Activated naive CD4-positive, alpha-beta T cell treated with anti-CD3 and anti-CD28 coated beads for 36 hours (primary cell): Measurements from ENCODE around the gene MFAP3. TPM values are rescaled to one million over a fixed set of nuclear protein-coding genes. Genes with fewer than 3 reads are reported as not detected.
"Not testable (repeated sequence)": the region's sequence is repeated elsewhere in the genome, so short reads cannot be mapped to it uniquely, and the experiment has no call there.

Experiments
- CTCF ChIA-PET: fragments of 350-600 bp; sonication (Branson Sonifier 250); formaldehyde crosslinking; loops from one replicate; lab custom pipeline; 2021; ENCODE audit warnings: antibody characterized with exemption; lab: Charles Lee
- DNase-seq: peaks from one replicate; pipeline ENCODE4 v3.0.0-alpha.2; 2020
- H3K27ac Mint-ChIP-seq: one replicate; pipeline ENCODE4 v1.8.0; 2021; ENCODE audit warnings: mild to moderate bottlenecking, mixed read lengths
- H3K27me3 Mint-ChIP-seq: one replicate; pipeline ENCODE4 v1.8.0; 2021; ENCODE audit warnings: low read depth, mixed read lengths
- H3K36me3 Mint-ChIP-seq: one replicate; pipeline ENCODE4 v1.8.0; 2021; ENCODE audit warnings: low read depth, mixed read lengths
- H3K4me1 Mint-ChIP-seq: one replicate; pipeline ENCODE4 v1.8.0; 2021; ENCODE audit warnings: low read depth, mixed read lengths
- H3K4me3 Mint-ChIP-seq: one replicate; pipeline ENCODE4 v1.8.0; 2021; ENCODE audit warnings: mild to moderate bottlenecking, moderate library complexity, mixed read lengths
- H3K9me3 Mint-ChIP-seq: one replicate; pipeline ENCODE4 v1.8.0; 2021; ENCODE audit warnings: mixed read lengths
- intact Hi-C: fragments of 100-400 bp; cut with micrococcal nuclease; formaldehyde crosslinking; loops from one replicate; pipeline ENCODE4 v1.15.1; 2023
- total RNA-seq, 2 experiments: library from RNA; stranded (reverse); gene quantifications; one replicate each; pipeline ENCODE4 v1.2.3, GENCODE V29; 2021

MFAP3 gene
- 1 to 10 TPM; 7.9 to 8.4 TPM for total RNA-seq

DNA sequence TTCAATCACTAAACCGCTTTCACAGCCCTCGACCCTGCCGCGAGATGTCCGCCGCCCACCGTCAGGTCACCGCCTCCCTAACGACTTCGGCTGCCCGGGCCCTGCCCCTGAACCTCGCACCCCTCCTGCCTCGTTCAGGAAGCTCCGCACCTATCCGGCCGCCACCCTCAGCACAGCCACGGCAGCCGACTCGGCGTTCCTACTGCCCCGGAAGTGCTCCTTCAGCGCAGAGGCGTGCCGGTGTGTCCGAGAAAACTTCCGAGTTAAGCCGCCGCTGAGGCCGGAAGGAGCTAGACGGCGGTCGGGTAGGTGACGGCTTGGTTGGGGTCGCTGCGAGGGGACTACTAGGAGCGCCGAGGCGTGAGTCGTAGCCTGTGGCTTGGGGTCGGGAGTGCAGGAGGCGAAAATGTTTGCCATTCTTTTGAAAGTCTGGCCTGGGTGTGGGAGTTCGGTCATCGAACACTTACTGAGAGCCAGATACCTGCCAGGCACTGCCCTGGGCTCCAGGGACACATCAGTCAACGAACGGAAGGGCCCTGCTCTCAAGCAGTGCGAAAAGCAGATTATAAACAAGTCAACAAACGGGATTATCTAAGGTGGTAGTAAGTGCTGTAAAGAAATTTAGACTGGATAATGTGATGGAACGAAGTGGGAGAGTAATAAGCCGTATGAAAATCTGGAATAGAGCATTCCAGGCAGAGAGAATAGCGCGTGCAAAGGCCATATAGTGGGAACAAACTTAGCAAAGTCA, at the start of gene MFAP3, which contains the start of gene FAM114A2:
MFAP3 (plus strand) TSS at position 261 of the 751 bp plus-strand sequence. CDS start 10,756 bp downstream, outside the sequence.
FAM114A2 (minus strand) TSS at position 204 of the 751 bp plus-strand sequence. CDS start 3,957 bp downstream, outside the sequence.
- CTCF ChIA-PET: interaction anchor here (0.7 kb wide), 1 partner anchor 36 kb away, joined by 3 read pairs; no protein-coding TSS in a partner anchor
- no peaks in the 10 kb centered on the region for H3K9me3 Mint-ChIP-seq

DNA sequence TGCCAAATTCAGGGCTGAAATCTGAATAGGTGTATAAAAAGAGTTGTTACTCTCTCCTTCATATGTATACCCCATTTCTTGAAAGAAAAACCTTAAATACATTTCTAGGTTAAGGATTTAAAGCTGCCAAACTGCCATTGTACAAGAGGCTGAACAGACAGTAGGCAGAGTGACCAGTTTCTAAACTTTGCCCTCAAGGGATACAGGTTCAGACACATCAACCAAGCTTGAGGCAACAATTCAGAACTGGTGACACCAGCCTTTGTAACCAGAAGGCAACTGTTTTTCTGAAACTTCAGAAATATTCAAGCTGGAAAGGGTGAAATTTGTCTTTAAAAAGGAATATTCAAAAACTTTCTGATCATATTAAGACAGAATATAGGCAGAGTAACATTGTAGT, 47.6 kb upstream of the MFAP3 start:
- H3K36me3 Mint-ChIP-seq: peaks cover 14% of the 10 kb centered on the region
- no peaks in the 10 kb centered on the region for H3K4me1 Mint-ChIP-seq
- no peak overlapping the region for H3K27ac Mint-ChIP-seq
- CTCF ChIA-PET: interaction anchor here (0.6 to 1.0 kb wide), 3 partner anchors 16 to 289 kb away, joined by 3 to 4 read pairs (median 3); no protein-coding TSS in a partner anchor
- H3K27me3 Mint-ChIP-seq: no peaks in the 10 kb centered on the region
- DNase-seq: no peak
- intact Hi-C loops: no loop called here
- no peaks in the 10 kb centered on the region for H3K9me3 Mint-ChIP-seq
- no peak overlapping the region for H3K4me3 Mint-ChIP-seq

More for the DNA sequence above, at the start of gene MFAP3, which contains the start of gene FAM114A2:
- H3K4me3 Mint-ChIP-seq: peak within 1 kb of the TSS; percentile 95
- H3K27ac Mint-ChIP-seq: peak within 1 kb of the TSS; percentile 92
- peaks cover 5% of the 10 kb centered on the region for H3K36me3 Mint-ChIP-seq
- H3K4me1 Mint-ChIP-seq: peaks cover 44% of the 10 kb centered on the region
- intact Hi-C loops: loop anchor here (1.0 to 2.0 kb wide), 4 partner anchors 34 to 902 kb away; partner anchors contain the start of genes CNOT8, MRPL22 and SAP30L
- peak; percentile 93 for DNase-seq
- no peaks in the 10 kb centered on the region for H3K27me3 Mint-ChIP-seq

DNA sequence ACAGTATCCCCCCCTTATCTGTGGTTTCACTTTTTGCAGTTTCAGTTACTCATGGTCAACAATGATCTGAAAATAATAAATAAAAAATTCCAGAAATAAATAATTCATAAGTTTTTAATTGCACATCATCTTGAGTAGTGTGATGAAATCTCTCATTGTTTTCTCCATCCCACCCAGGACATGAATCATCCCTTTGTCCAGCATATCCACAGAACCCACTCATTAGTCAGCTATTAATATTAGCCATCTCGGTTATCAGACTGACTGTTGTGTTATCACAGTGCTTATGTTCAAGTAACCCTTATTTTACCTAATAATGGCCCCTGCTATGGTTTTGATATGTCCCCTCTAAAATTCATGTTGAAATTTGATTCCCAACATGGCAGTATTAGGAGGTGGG, 40.8 kb upstream of the MFAP3 start:
- Mint-ChIP-seq H3K27me3 (no peaks in the 10 kb centered on the region), H3K4me1 (no peaks in the 10 kb centered on the region), H3K9me3 (peaks cover 3% of the 10 kb centered on the region), H3K36me3 (peaks cover 46% of the 10 kb centered on the region), H3K4me3 (no peak overlapping the region), H3K27ac (no peak overlapping the region)
- no peak for DNase-seq
- intact Hi-C loops: no loop called here
- CTCF ChIA-PET: no interaction called here

DNA sequence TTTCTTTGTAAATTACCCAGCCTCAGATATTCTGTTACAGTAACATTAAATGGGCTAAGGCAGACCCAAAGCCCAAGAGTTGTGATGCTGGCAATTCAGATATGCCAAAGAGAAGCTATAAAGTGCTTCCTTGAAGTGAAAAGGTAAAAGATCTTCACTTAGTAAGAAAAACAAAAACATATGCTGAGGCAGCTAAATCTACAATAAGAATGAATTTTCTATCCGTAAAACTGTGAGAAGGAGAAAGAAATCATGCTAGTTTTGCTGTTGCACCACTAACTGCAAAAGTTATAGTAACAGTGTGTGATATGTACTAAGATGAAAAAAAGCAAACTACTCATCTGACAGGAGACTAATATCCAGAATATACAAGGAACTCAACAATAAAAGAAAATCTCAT, 40.0 kb upstream of the MFAP3 start:
- H3K4me3 Mint-ChIP-seq: no peak overlapping the region
- peaks cover 46% of the 10 kb centered on the region for H3K36me3 Mint-ChIP-seq
- H3K4me1 Mint-ChIP-seq: no peaks in the 10 kb centered on the region
- H3K27ac Mint-ChIP-seq: no peak overlapping the region
- intact Hi-C loops: no loop called here
- DNase-seq: no peak
- peaks cover 3% of the 10 kb centered on the region for H3K9me3 Mint-ChIP-seq
- CTCF ChIA-PET: interaction anchor here (1.4 kb wide), 1 partner anchor 24 kb away, joined by 4 read pairs; no protein-coding TSS in a partner anchor
- H3K27me3 Mint-ChIP-seq: no peaks in the 10 kb centered on the region

DNA sequence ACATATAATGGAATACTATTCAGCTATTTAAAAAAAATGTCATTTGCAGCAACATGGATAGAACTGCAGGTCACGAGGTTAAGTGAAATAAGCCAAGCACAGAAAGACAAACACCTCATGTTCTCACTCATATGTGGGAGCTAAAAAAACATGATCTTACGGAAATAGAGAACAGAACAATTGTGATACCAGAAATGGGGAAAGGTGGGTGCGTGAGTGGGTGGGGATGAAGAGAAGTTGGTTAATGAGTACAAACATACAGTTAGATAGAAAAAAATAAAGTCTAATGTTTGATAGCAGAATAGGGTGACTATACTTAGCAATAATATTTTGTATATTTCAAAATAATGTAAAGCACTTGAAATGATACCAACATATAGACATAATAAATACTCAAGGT, 38.8 kb upstream of the MFAP3 start:
- Mint-ChIP-seq H3K4me3 (no peak overlapping the region), H3K27ac (no peak overlapping the region), H3K9me3 (peaks cover 3% of the 10 kb centered on the region), H3K27me3 (no peaks in the 10 kb centered on the region), H3K4me1 (no peaks in the 10 kb centered on the region), H3K36me3 (peaks cover 44% of the 10 kb centered on the region)
- intact Hi-C loops: no loop called here
- CTCF ChIA-PET: interaction anchor here (1.4 kb wide), 1 partner anchor 25 kb away, joined by 4 read pairs; no protein-coding TSS in a partner anchor
- no peak for DNase-seq

DNA sequence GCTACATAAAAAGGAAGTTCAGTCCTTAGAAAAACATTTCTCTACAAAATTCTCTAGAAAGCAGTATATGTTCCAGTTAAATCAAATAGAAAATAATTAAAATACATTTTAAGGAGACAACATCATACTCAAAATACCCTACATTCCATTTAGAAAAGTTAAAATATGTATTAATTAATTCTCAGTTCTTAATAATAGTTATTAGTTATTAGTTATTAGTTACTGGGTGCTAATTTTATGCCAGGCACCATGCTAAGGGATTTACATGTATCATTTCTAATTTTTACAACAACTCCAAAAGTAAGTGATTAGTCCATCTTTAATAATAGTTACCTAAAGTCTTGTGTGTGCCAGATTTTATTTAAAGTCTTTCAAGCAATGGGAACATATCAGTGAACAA, 38.1 kb upstream of the MFAP3 start:
- H3K4me3 Mint-ChIP-seq: no peak overlapping the region
- no peaks in the 10 kb centered on the region for H3K27me3 Mint-ChIP-seq
- peaks cover 42% of the 10 kb centered on the region for H3K36me3 Mint-ChIP-seq
- CTCF ChIA-PET: no interaction called here
- intact Hi-C loops: no loop called here
- no peak overlapping the region for H3K27ac Mint-ChIP-seq
- H3K9me3 Mint-ChIP-seq: peaks cover 3% of the 10 kb centered on the region
- DNase-seq: no peak
- no peaks in the 10 kb centered on the region for H3K4me1 Mint-ChIP-seq

DNA sequence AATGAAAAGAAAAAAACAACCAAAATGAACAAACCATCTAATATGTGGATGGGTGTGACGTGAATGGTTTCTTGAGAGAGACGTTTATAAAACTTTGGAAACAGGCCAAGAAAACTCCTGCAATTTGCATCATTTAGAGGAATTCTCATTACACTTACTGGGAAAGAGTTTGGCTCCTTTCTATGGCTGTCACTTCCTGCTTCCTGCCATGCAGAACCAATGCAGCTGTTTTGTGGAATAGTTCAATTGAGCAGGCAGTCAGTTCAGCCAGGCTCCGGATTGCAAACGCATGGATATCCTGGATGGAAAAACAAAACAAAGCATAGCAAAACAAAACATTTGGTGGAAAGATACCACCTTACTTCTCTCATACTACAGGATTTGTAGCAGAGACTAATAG, 36.7 kb upstream of the MFAP3 start:
- no peaks in the 10 kb centered on the region for H3K27me3 Mint-ChIP-seq
- CTCF ChIA-PET: no interaction called here
- DNase-seq: no peak
- intact Hi-C loops: no loop called here
- H3K4me1 Mint-ChIP-seq: no peaks in the 10 kb centered on the region
- peaks cover 3% of the 10 kb centered on the region for H3K9me3 Mint-ChIP-seq
- H3K4me3 Mint-ChIP-seq: no peak overlapping the region
- peaks cover 38% of the 10 kb centered on the region for H3K36me3 Mint-ChIP-seq
- no peak overlapping the region for H3K27ac Mint-ChIP-seq

DNA sequence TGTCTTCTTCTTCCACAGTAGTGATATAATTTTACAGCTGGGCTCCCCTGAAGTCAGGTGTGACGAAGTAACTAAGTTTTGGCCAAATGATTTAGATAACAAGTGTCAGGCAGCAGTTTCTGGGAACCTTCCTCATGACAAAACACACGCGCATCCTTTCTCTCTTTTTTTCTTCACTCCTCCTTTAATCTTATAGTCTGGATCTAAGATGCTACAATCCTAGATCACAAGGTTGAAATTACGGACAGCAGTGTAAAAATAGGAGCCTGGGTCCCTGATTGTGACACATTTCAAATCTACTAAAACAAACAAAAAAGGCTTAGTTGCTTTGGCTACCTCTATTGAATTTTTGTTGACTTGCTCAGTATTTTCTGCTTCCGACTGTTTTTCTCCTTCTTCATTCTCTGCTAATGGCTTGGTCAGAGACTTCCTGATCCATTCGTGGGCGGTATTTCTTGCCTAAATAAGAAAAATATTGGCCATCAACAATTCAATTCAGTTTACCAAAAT, 36.2 kb upstream of the MFAP3 start:
- Mint-ChIP-seq H3K4me3 (no peak overlapping the region), H3K36me3 (peaks cover 35% of the 10 kb centered on the region), H3K27me3 (no peaks in the 10 kb centered on the region), H3K4me1 (no peaks in the 10 kb centered on the region), H3K9me3 (peaks cover 3% of the 10 kb centered on the region), H3K27ac (no peak overlapping the region)
- CTCF ChIA-PET: no interaction called here
- intact Hi-C loops: no loop called here
- no peak for DNase-seq

DNA sequence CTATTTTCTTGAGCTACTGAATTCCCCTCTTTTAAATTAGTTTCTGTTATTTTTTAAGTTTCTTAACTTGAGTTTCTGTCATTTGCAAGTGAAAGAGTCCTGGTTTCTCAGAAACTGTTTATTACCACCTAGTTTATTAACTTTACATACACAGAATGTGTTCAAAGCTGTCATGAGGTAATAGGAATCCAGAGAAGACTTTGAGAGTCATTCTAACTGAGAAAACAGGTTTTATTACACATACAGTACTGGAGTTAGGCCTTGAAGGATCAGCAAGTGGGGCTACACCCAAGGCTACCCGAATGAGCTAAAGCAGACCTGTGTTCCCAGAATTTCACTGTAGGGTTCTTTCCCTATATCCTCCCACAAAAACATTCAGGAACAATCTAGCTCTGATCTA, 33.1 kb upstream of the MFAP3 start:
- no peak for DNase-seq
- H3K4me1 Mint-ChIP-seq: no peaks in the 10 kb centered on the region
- peaks cover 22% of the 10 kb centered on the region for H3K36me3 Mint-ChIP-seq
- H3K9me3 Mint-ChIP-seq: no peaks in the 10 kb centered on the region
- H3K27ac Mint-ChIP-seq: no peak overlapping the region
- CTCF ChIA-PET: no interaction called here
- no peak overlapping the region for H3K4me3 Mint-ChIP-seq
- intact Hi-C loops: no loop called here
- no peaks in the 10 kb centered on the region for H3K27me3 Mint-ChIP-seq

DNA sequence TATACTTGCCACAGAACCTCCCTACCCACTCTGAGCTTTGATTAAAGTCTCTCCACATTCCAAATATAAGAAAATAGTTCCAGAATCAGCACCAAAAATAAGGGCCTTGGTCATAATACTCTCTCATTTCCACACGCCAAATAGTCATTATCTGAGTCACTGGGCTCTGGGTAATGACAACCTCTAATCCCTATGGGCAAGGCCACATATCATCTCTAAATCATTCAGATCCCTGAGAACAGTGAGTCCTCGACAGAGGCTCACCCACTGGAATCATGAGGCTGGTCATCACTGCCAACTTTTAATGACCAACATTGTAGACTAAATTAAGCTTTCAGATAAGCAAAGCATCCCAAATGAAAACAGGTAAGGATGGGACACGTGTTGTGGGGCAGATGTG, 28.1 kb upstream of the MFAP3 start:
- intact Hi-C loops: no loop called here
- Mint-ChIP-seq H3K9me3 (no peaks in the 10 kb centered on the region), H3K4me1 (no peaks in the 10 kb centered on the region), H3K4me3 (no peak overlapping the region), H3K27ac (no peak overlapping the region), H3K36me3 (peaks cover 30% of the 10 kb centered on the region), H3K27me3 (no peaks in the 10 kb centered on the region)
- no peak for DNase-seq
- CTCF ChIA-PET: no interaction called here

DNA sequence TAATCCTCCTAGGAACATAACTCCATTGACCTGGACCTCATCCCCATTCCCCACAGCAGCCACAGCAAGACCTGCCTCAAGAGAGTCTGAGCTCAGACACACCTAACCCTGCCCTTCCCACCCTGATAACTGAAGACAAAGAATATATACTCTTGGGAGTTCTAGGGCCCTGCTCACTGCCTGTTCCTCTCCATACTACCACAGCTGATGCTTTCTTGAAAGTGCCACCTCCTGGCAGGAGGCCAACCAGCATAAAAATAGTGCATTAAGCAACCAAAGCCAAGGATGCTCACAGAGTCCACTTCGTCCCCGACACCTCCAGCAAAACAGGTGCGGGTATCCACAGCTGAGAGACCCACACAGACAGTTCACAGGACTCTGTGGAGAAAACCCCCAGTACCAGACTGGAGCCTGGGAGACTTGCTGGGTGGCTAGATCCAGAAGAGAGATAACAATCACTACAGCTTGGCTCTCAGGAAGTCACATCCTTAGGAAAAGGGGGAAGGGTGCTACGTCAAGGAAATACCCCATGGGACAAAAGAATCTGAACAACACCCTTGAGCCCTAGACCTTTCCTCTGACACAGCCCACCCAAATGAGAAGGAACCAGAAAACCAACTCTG, 23.6 kb upstream of the MFAP3 start:
- Mint-ChIP-seq H3K4me3 (no peak overlapping the region), H3K27me3 (no peaks in the 10 kb centered on the region), H3K4me1 (peaks cover 8% of the 10 kb centered on the region), H3K9me3 (no peaks in the 10 kb centered on the region), H3K36me3 (peaks cover 53% of the 10 kb centered on the region), H3K27ac (no peak overlapping the region)
- DNase-seq: no peak
- intact Hi-C loops: no loop called here
- CTCF ChIA-PET: interaction anchor here (0.7 kb wide), 1 partner anchor 20 kb away, joined by 3 read pairs; no protein-coding TSS in a partner anchor

DNA sequence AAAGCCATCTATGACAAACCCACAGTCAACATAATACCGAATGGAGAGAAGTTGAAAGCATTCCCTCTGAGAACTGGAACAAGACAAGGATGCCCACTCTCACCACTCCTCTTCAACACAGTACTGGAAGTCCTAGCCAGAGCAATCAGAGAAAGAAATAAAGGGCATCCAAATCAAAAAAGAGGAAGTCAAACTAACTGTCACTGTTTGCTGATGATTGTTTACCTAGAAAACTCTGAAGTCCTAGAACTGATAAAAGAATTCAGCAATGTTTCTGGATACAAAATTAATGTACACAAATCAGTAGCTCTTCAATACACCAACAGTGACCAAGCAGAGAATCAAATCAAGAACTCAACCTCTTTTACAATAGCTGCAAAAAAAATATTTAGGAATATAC, 19.8 kb upstream of the MFAP3 start:
- intact Hi-C loops, DNase-seq, H3K27me3 Mint-ChIP-seq, H3K4me3 Mint-ChIP-seq, H3K27ac Mint-ChIP-seq, H3K9me3 Mint-ChIP-seq: not testable (repeated sequence)
- CTCF ChIA-PET: interaction anchor here (0.5 kb wide), 1 partner anchor 432 kb away, joined by 3 read pairs; no protein-coding TSS in a partner anchor
- H3K36me3 Mint-ChIP-seq: peaks cover 77% of the 10 kb centered on the region
- peaks cover 11% of the 10 kb centered on the region for H3K4me1 Mint-ChIP-seq
